ENCODE data around the gene UBTD1.

DNA sequence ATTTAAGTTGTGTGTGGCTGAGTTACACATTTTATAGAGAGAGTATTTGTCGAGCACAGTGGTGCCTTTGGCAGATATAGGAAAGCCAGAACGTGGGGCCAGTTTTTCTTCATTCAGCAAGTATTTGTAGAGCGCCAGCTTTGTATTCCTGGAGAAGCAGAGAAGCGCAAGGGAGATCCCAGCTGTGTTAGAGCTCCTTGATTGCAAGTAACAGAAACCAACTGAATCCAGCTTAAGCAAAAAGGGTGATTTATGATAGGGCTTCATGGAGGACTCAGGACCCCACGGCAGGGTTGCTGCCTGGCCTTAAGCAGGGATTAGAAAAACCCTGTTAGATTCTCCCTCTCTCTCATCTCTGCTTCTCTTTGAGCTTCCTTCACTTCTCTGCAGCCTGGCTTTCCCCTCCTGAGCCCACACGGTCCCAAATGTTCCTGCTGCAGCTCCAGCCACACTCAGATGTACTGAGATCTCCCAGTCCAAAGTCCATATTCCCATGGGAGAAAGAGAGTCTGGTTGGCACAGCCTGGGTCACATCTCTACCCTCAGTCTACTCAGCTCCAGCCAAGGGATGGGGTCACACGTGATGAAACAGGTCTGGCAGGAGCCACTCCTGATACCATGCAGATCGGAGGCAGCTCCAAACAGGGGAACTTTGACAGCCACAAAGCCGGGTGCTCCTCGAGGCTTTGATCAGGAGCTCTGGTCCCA, 16.7 kb downstream of the UBTD1 start:
- no peak for TF ChIP-seq POLR2A (IDR thresholded peaks at IDR 0.05)
- TF ChIP-seq, protein P1, sequence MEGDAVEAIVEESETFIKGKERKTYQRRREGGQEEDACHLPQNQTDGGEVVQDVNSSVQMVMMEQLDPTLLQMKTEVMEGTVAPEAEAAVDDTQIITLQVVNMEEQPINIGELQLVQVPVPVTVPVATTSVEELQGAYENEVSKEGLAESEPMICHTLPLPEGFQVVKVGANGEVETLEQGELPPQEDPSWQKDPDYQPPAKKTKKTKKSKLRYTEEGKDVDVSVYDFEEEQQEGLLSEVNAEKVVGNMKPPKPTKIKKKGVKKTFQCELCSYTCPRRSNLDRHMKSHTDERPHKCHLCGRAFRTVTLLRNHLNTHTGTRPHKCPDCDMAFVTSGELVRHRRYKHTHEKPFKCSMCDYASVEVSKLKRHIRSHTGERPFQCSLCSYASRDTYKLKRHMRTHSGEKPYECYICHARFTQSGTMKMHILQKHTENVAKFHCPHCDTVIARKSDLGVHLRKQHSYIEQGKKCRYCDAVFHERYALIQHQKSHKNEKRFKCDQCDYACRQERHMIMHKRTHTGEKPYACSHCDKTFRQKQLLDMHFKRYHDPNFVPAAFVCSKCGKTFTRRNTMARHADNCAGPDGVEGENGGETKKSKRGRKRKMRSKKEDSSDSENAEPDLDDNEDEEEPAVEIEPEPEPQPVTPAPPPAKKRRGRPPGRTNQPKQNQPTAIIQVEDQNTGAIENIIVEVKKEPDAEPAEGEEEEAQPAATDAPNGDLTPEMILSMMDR (IDR thresholded peaks at IDR 0.05) = no peak
